GM12878 (cell line): Measurements from ENCODE around the gene SLC26A11. TPM values are rescaled to one million over a fixed set of nuclear protein-coding genes. Genes with fewer than 3 reads are reported as not detected.

Experiments
- PAX5 ChIP-seq: IDR thresholded peaks from 2 replicates; pipeline ENCODE4 v1.6.1; 2011; ENCODE audit warnings: low read depth, low read length, borderline replicate concordance
- POU2F2 ChIP-seq: IDR thresholded peaks from 3 replicates; pipeline ENCODE4 v1.6.1; 2011; ENCODE audit warnings: low read depth, mild to moderate bottlenecking, low read length, borderline replicate concordance
- polyA plus RNA-seq, 11 experiments: library from polyadenylated mRNA; depleted of rRNA in 4 of 11; unstranded in 6 of 11; stranded (reverse) in 5 of 11; fragments of >200 nt; fragmentation: Nextera tagmentation in 4 of 11; fragmentation: Illumina TruSeq in 1 of 11; extraction: Ambion mirVana in 4 of 11; extraction: Trizol in 1 of 11; gene quantifications; 1 replicate in 1 of 11; 2 replicates in 10 of 11; pipeline versions ENCODE4 v1.2.1 to v1.2.3, GENCODE V29; 2011 to 2016; ENCODE audit warnings: inconsistent platforms in 2 of 11, missing spikeins in 2 of 11, low read depth in 1 of 11
- total RNA-seq, 4 experiments: library from RNA; depleted of rRNA in 3 of 4; stranded (reverse); fragments of >200 nt in 3 of 4; fragmentation: Illumina TruSeq in 1 of 4; extraction: Trizol in 1 of 4; gene quantifications; 2 replicates each; pipeline versions ENCODE4 v1.2.1 to v1.2.3, GENCODE V29; 2013 to 2021
- TF ChIP-seq, protein P1 (sequence below): fragments of 450-650 bp; formaldehyde crosslinking; IDR thresholded peaks from 2 replicates; pipeline ENCODE4 v1.5.0; 2022; ENCODE audit warnings: mild to moderate bottlenecking, missing genetic modification characterization
- TF ChIP-seq, protein P2 (sequence below): fragments of 450-650 bp; IDR thresholded peaks from 2 replicates; pipeline ENCODE4 v1.6.1; 2017; ENCODE audit warnings: mild to moderate bottlenecking

SLC26A11 gene
- total and polyA plus RNA-seq, 10 of the 15 experiments (the other 5 are each of a cell fraction or from before 2014, with no cell fraction given) = 0.05 to 4.1 (median 1.2) TPM; not detected in 1

DNA sequence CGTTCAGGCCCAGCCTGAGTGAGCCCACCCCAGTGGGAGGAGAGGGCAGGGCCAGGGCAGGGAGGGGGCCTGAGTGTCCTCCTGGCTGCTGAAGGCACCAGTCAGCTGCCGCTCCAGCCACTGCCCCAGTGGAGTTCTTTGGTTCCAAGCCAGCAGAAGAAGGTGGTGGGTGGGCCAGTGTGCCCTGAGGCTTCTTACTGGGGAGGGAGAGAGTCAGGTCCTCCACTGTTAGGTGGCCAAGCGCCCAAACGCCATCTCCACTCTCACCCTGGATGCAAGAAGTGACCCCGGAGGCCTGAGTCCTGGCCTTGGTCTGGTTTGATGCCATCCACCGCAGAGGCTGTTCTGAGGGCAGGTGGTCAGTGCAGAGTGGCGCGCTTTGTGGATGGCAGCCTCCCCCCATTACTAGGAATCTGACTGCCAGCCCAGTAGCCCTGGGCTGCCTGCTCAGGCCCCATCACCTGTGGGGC lies 42.6 kb downstream of the SLC26A11 start (continued):
- TF ChIP-seq, protein P1, sequence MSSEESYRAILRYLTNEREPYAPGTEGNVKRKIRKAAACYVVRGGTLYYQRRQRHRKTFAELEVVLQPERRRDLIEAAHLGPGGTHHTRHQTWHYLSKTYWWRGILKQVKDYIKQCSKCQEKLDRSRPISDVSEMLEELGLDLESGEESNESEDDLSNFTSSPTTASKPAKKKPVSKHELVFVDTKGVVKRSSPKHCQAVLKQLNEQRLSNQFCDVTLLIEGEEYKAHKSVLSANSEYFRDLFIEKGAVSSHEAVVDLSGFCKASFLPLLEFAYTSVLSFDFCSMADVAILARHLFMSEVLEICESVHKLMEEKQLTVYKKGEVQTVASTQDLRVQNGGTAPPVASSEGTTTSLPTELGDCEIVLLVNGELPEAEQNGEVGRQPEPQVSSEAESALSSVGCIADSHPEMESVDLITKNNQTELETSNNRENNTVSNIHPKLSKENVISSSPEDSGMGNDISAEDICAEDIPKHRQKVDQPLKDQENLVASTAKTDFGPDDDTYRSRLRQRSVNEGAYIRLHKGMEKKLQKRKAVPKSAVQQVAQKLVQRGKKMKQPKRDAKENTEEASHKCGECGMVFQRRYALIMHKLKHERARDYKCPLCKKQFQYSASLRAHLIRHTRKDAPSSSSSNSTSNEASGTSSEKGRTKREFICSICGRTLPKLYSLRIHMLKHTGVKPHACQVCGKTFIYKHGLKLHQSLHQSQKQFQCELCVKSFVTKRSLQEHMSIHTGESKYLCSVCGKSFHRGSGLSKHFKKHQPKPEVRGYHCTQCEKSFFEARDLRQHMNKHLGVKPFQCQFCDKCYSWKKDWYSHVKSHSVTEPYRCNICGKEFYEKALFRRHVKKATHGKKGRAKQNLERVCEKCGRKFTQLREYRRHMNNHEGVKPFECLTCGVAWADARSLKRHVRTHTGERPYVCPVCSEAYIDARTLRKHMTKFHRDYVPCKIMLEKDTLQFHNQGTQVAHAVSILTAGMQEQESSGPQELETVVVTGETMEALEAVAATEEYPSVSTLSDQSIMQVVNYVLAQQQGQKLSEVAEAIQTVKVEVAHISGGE (CRISPR knock-in tag) = no peak
- TF ChIP-seq POU2F2 = no peak
- TF ChIP-seq, protein P2, sequence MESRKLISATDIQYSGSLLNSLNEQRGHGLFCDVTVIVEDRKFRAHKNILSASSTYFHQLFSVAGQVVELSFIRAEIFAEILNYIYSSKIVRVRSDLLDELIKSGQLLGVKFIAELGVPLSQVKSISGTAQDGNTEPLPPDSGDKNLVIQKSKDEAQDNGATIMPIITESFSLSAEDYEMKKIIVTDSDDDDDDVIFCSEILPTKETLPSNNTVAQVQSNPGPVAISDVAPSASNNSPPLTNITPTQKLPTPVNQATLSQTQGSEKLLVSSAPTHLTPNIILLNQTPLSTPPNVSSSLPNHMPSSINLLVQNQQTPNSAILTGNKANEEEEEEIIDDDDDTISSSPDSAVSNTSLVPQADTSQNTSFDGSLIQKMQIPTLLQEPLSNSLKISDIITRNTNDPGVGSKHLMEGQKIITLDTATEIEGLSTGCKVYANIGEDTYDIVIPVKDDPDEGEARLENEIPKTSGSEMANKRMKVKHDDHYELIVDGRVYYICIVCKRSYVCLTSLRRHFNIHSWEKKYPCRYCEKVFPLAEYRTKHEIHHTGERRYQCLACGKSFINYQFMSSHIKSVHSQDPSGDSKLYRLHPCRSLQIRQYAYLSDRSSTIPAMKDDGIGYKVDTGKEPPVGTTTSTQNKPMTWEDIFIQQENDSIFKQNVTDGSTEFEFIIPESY = no peak
- no peak for TF ChIP-seq PAX5
